GM12872 (cell line): ENCODE measurements around the gene EMSY.

Experiments
- TF ChIP-seq, protein P1 (sequence below): IDR thresholded peaks from 3 replicates; pipeline ENCODE4 v1.5.1; 2011; ENCODE audit warnings: low read depth, mild to moderate bottlenecking, low read length, moderate library complexity; ENCODE audit not compliant: insufficient read depth

Gene EMSY

DNA sequence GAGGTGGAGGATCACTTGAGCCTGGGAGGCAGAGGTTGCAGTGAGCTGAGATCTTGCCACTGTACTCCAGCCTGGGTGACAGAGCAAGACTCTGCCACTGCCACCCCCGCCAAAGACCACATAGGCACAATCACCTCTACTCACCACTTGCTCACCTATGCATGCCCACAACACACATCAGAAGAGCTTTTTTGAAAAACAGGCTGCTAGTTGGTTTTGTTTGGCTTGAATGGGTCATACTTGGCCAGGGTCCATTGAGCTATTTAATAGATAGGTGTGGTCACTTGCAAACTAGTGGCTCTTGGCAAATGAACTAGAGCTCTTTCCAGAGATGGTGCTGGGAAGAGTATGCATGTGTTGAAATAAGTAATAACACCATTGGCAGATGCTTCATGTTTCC, 80.1 kb downstream of the EMSY start:
- TF ChIP-seq, protein P1, sequence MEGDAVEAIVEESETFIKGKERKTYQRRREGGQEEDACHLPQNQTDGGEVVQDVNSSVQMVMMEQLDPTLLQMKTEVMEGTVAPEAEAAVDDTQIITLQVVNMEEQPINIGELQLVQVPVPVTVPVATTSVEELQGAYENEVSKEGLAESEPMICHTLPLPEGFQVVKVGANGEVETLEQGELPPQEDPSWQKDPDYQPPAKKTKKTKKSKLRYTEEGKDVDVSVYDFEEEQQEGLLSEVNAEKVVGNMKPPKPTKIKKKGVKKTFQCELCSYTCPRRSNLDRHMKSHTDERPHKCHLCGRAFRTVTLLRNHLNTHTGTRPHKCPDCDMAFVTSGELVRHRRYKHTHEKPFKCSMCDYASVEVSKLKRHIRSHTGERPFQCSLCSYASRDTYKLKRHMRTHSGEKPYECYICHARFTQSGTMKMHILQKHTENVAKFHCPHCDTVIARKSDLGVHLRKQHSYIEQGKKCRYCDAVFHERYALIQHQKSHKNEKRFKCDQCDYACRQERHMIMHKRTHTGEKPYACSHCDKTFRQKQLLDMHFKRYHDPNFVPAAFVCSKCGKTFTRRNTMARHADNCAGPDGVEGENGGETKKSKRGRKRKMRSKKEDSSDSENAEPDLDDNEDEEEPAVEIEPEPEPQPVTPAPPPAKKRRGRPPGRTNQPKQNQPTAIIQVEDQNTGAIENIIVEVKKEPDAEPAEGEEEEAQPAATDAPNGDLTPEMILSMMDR = no peak

GRCh38 chr11:76526878-76527277, 82.1 kb downstream of the EMSY start:
- TF ChIP-seq, protein P1 = no peak

DNA sequence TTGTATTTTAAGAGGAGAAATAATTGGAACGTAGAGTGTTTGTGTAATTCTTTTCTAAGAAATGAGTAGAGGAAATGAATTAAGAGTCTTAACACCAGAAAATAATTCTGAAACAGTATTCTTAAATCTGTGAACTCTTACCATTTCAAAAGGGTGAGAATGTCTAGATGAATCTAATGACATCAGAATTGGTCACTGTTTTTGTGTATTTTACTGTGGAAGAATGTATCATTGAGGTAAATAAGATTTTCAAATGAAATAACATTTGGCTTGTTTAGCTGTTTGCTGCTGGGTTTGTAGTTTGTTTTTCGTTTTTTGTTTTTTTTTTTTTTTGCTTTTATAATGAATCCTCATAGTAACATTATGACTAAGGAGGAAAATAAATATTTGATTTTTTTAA, 97.6 kb downstream of the EMSY start:
- TF ChIP-seq, protein P1 = no peak

DNA sequence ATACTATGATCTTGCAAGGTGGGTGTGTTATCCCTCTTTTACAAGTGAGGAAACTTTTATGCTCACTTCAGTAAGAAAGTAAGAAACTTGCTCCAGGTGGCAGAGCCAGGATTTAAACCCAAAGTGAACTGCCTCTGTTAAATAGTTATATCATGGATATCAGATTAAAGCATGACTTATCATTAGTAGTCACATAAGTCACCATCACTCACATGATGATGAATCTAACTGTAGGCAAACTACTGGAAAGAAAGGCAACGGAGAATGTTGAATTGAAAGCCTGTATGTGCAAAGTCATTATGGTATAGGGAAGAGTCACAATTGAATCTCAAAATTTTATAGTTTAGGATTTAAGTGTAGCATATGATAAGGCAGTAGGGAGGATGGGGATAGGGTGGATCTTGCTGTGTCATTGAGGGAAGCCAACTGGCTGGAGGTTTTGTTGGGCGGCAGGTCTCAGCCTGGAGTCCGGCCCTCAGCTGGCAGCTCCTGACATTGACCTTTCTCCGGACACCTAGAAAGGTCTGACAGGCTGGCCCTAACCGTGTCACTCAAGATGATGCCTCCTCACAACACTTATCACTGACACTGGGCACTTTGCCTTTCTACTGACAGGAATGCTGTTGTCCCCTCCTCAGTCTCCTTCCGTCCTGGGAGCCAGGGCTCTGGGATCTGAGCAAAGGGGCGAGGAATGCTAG, 98.3 kb downstream of the EMSY start:
- TF ChIP-seq, protein P1 = no peak

DNA sequence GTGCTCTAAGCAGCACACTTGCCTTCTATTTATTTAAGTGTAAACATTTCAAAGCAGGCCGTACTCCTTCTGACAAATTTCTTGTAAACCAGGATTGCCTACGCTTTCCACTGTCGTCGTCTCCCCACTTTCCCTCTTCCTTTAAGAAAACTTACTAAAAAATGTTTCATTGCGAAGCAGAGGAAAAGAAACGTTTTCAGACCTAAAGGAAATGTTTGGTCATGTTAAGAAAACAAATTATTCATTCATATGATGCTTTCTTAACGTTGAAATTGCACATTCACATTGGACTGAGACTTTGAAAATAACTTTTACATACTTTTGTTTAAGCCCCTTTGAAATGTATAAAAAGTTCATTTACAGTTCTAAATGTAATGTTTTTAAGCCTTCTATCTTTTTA, 106.0 kb downstream of the EMSY start:
- TF ChIP-seq, protein P1 = no peak

GRCh38 chr11:76551400-76551799, 106.6 kb downstream of the EMSY start:
- TF ChIP-seq, protein P1 = no peak

DNA sequence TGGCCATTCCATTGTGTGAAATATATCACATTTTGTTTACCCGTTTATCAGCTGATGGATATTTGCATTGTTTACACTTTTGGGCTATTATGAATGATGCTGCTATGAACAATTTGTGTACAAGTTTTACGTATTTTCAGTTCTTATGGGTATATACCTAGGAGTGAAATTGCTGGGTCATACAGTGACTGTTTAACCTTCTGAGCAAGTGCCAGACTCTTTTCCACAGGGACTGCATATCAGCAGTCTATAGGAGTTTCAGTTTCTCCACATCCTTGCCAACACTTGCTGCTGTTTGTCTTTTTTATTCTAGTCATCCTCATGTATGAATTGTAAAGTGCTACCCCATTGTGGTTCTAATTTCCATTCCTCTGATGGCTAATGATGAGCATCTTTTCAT, 108.2 kb downstream of the EMSY start:
- TF ChIP-seq, protein P1 = no peak
